GM23338 (cell line): Measurements from ENCODE around the gene ADAMTSL2. TPM values are rescaled to one million over a fixed set of nuclear protein-coding genes. Genes with fewer than 3 reads are reported as not detected.

Experiments used
- ATAC-seq: fragments of 200-7000 bp; cut with Tn5 transposase; 3 replicates; pipeline ENCODE4 v1.9.1; 2020
- DNase-seq: peaks from one replicate; pipeline ENCODE4 v3.0.0-alpha.2; 2015; ENCODE audit warnings: low spot score
- H2AFZ ChIP-seq: fragments of 200-600 bp; sonication (generic); 2 replicates; pipeline ENCODE4 v1.8.0; 2016; ENCODE audit warnings: antibody characterized with exemption, mild to moderate bottlenecking, moderate library complexity
- H3F3A ChIP-seq: fragments of 200-600 bp; sonication (generic); replicated peaks from 2 replicates; pipeline ENCODE4 v1.8.0; 2017; ENCODE audit warnings: antibody characterized with exemption, mixed run types, low read depth
- H3K27ac ChIP-seq: fragments of 200-600 bp; sonication (generic); 2 replicates; pipeline ENCODE4 v1.6.1; 2016; ENCODE audit warnings: low read depth
- H3K27me3 ChIP-seq: fragments of 200-600 bp; sonication (generic); 2 replicates; pipeline ENCODE4 v1.8.0; 2016; ENCODE audit warnings: mild to moderate bottlenecking, mixed run types, moderate library complexity; ENCODE audit not compliant: insufficient read depth
- H3K36me3 ChIP-seq: fragments of 200-600 bp; sonication (generic); 2 replicates; pipeline ENCODE4 v1.8.0; 2016; ENCODE audit warnings: mild to moderate bottlenecking; ENCODE audit not compliant: insufficient read depth
- H3K4me1 ChIP-seq: fragments of 200-600 bp; sonication (generic); 2 replicates; pipeline ENCODE4 v1.8.0; 2016; ENCODE audit warnings: mild to moderate bottlenecking, moderate library complexity; ENCODE audit not compliant: insufficient read depth
- H3K4me2 ChIP-seq: fragments of 200-600 bp; sonication (generic); 2 replicates; pipeline ENCODE4 v1.7.1; 2017; ENCODE audit warnings: mixed run types
- H3K4me3 ChIP-seq: fragments of 200-600 bp; sonication (generic); 2 replicates; pipeline ENCODE4 v1.6.1; 2016; ENCODE audit warnings: mixed run types
- H3K79me2 ChIP-seq: fragments of 200-600 bp; sonication (generic); replicated peaks from 2 replicates; pipeline ENCODE4 v1.8.0; 2017; ENCODE audit warnings: mild to moderate bottlenecking; ENCODE audit not compliant: insufficient read depth
- H3K9me2 ChIP-seq: fragments of 200-600 bp; sonication (generic); 2 replicates; pipeline ENCODE4 v1.8.0; 2017; ENCODE audit not compliant: insufficient read depth
- H4K20me1 ChIP-seq: fragments of 200-600 bp; sonication (generic); replicated peaks from 2 replicates; pipeline ENCODE4 v1.8.0; 2017; ENCODE audit warnings: mild to moderate bottlenecking; ENCODE audit not compliant: insufficient read depth
- H3K27ac Mint-ChIP-seq: 2 replicates; pipeline ENCODE4 v1.8.0; 2020; ENCODE audit warnings: inconsistent platforms, mild to moderate bottlenecking, moderate library complexity, mixed read lengths
- H3K27me3 Mint-ChIP-seq: 3 replicates; pipeline ENCODE4 v1.8.0; 2022; ENCODE audit warnings: low read depth, mild to moderate bottlenecking, moderate library complexity, mixed read lengths, inconsistent platforms; ENCODE audit not compliant: insufficient read depth, poor library complexity
- H3K36me3 Mint-ChIP-seq: 3 replicates; pipeline ENCODE4 v1.8.0; 2021; ENCODE audit warnings: low read depth, mild to moderate bottlenecking, inconsistent platforms, moderate library complexity, mixed read lengths
- H3K4me1 Mint-ChIP-seq: 3 replicates; pipeline ENCODE4 v1.8.0; 2020; ENCODE audit warnings: mild to moderate bottlenecking, inconsistent platforms, mixed read lengths
- H3K4me3 Mint-ChIP-seq: 3 replicates; pipeline ENCODE4 v1.8.0; 2021; ENCODE audit warnings: moderate library complexity, mild to moderate bottlenecking, inconsistent platforms, mixed read lengths
- H3K9me3 Mint-ChIP-seq: 3 replicates; pipeline ENCODE4 v1.8.0; 2020; ENCODE audit warnings: moderate library complexity, mild to moderate bottlenecking, inconsistent platforms, mixed read lengths
- CREB1 ChIP-seq: fragments of 250-450 bp; sonication (Bioruptor Pico); IDR thresholded peaks from 2 replicates; pipeline ENCODE4 v1.5.0; 2020; ENCODE audit warnings: low read depth, mild to moderate bottlenecking, moderate library complexity
- CTCF ChIP-seq, 2 experiments: fragments of 200-600 bp in 1 of 2; sonication (generic) in 1 of 2; conservative IDR thresholded peaks; 2 replicates each; pipeline versions ENCODE4 v1.5.1 to v1.6.1; 2016 to 2017; ENCODE audit warnings: antibody characterized with exemption in 2 of 2, low read depth in 2 of 2, mild to moderate bottlenecking in 2 of 2, moderate library complexity in 1 of 2
- ETS1 ChIP-seq: IDR thresholded peaks from 2 replicates; pipeline ENCODE4 v1.6.1; 2016; ENCODE audit warnings: antibody characterized with exemption
- EZH2phosphoT487 ChIP-seq: fragments of 200-600 bp; sonication (generic); IDR thresholded peaks from one replicate; pipeline ENCODE4 v1.8.1; 2018; ENCODE audit warnings: antibody characterized with exemption; ENCODE audit not compliant: unreplicated experiment
- JUNB ChIP-seq: IDR thresholded peaks from one replicate; pipeline ENCODE4 v1.6.1; 2016; ENCODE audit warnings: antibody characterized with exemption; ENCODE audit not compliant: unreplicated experiment
- POLR2AphosphoS5 ChIP-seq: IDR thresholded peaks from 2 replicates; pipeline ENCODE4 v1.6.1; 2016; ENCODE audit warnings: antibody characterized with exemption, low read depth
- REST ChIP-seq: IDR thresholded peaks from one replicate; pipeline ENCODE4 v1.6.1; 2018; ENCODE audit warnings: antibody characterized with exemption; ENCODE audit not compliant: unreplicated experiment
- ZNF331 ChIP-seq: fragments of 250-450 bp; sonication (Bioruptor Pico); IDR thresholded peaks from 2 replicates; pipeline ENCODE4 v1.5.0; 2020; ENCODE audit warnings: low read depth, mild to moderate bottlenecking, moderate library complexity
- ZNF462 ChIP-seq: fragments of 250-450 bp; sonication (Bioruptor Pico); IDR thresholded peaks from 2 replicates; pipeline ENCODE4 v1.5.0; 2020; ENCODE audit warnings: mild to moderate bottlenecking, moderate library complexity
- polyA plus RNA-seq: library from polyadenylated mRNA; unstranded; fragments of >200 nt; fragmentation: Nextera tagmentation; extraction: Ambion mirVana; gene quantifications from 2 replicates; pipeline ENCODE4 v1.2.1, GENCODE V29; 2016
- total RNA-seq: library from RNA; depleted of rRNA; stranded (reverse); fragments of >200 nt; shearing (Covaris generic); gene quantifications from 2 replicates; pipeline ENCODE4 v1.2.3, GENCODE V29; 2014

ADAMTSL2 gene
- total and polyA plus RNA-seq, 2 experiments from 2014 or later, result 0.15 to 0.66 TPM

GRCh38 chr9:133488686-133489252, 45.7 kb upstream of the ADAMTSL2 start:
- Histone ChIP-seq H4K20me1 (no peaks in the 10 kb centered on the region), H3K4me2 (no peak overlapping the region), H3K9me2 (no peaks in the 10 kb centered on the region), H3F3A (0 out of 2 replicates have a peak, but pooled peaks cover 2% of the 10 kb centered on the region), H3K27ac (no peak overlapping the region), H3K4me3 (no peak overlapping the region), H3K27me3 (no peaks in the 10 kb centered on the region), H3K4me1 (no peaks in the 10 kb centered on the region; the same call in 1 of the 2 replicates), H3K79me2 (no peaks in the 10 kb centered on the region), H3K36me3 (no peaks in the 10 kb centered on the region), H2AFZ (no peak overlapping the region)
- no peaks in the 10 kb centered on the region for H3K4me1 Mint-ChIP-seq
- H3K4me3 Mint-ChIP-seq, result no peak overlapping the region
- ATAC-seq (no peak), DNase-seq (no peak)
- H3K27ac Mint-ChIP-seq, result no peak overlapping the region
- H3K27me3 Mint-ChIP-seq, result peaks cover 9% of the 10 kb centered on the region
- H3K9me3 Mint-ChIP-seq, result no peaks in the 10 kb centered on the region; the same call in 2 of the 3 replicates
- H3K36me3 Mint-ChIP-seq, result no peaks in the 10 kb centered on the region
- TF ChIP-seq ZNF462 (CRISPR knock-in tag) (no peak), JUNB (no peak), POLR2AphosphoS5 (no peak), EZH2phosphoT487 (no peak), ETS1 (no peak), CREB1 (CRISPR knock-in tag) (no peak), CTCF (conservative IDR thresholded peaks at IDR 0.05; ENCODE audit: low read depth in 2 of 2) (no peak), REST (no peak), ZNF331 (CRISPR knock-in tag) (no peak)
